Breast epithelium (tissue), 4 donors: ENCODE data around the gene HNF4A. TPM values are rescaled to one million over a fixed set of nuclear protein-coding genes. Genes with fewer than 3 reads are reported as not detected.

Experiments used
- DNase-seq, 2 donors: peaks; one replicate each; pipeline ENCODE4 v3.0.0-alpha.2; 2019; ENCODE audit warnings: low spot score in 2 of 2
- H3K27ac ChIP-seq, 2 donors: fragments of 200-600 bp; sonication (generic) in 1 of 2; one replicate each; pipeline ENCODE4 v1.5.1; 2016 to 2019; ENCODE audit warnings: mild to moderate bottlenecking in 1 of 2
- H3K27me3 ChIP-seq, 2 donors: fragments of 200-600 bp; sonication (generic) in 1 of 2; one replicate each; pipeline versions ENCODE4 v1.5.1 to v1.6.0; 2017 to 2019; ENCODE audit warnings: control low read depth in 1 of 2, mild to moderate bottlenecking in 1 of 2
- H3K36me3 ChIP-seq: fragments of 200-600 bp; one replicate; pipeline ENCODE4 v1.5.1; 2019
- H3K4me1 ChIP-seq, 2 donors: fragments of 200-600 bp; sonication (generic); one replicate each; pipeline ENCODE4 v1.5.1; 2016 to 2019; ENCODE audit warnings: control low read depth in 1 of 2
- H3K4me3 ChIP-seq, 3 donors: fragments of 200-600 bp; sonication (generic); 1 replicate in 2 of 3; 2 replicates in 1 of 3; pipeline ENCODE4 v1.5.1; 2016 to 2019; ENCODE audit warnings: mild to moderate bottlenecking in 3 of 3, moderate library complexity in 2 of 3
- H3K9me3 ChIP-seq, 2 donors: fragments of 200-600 bp; sonication (generic) in 1 of 2; one replicate each; pipeline ENCODE4 v1.5.1; 2016 to 2019; ENCODE audit warnings: control low read depth in 1 of 2
- CTCF ChIP-seq, 3 donors: fragments of 450-650 bp; IDR thresholded peaks; one replicate each; pipeline ENCODE4 v1.5.1; 2016 to 2017; ENCODE audit warnings: antibody characterized with exemption in 3 of 3, mild to moderate bottlenecking in 3 of 3, moderate library complexity in 3 of 3
- POLR2A ChIP-seq: fragments of 450-650 bp; IDR thresholded peaks from one replicate; pipeline ENCODE4 v1.6.1; 2016; ENCODE audit warnings: antibody characterized with exemption, mild to moderate bottlenecking, moderate library complexity
- POLR2AphosphoS5 ChIP-seq, 3 donors: sonication (generic); formaldehyde crosslinking; IDR thresholded peaks; one replicate each; pipeline ENCODE4 v1.6.1; 2017; ENCODE audit warnings: antibody characterized with exemption in 3 of 3
- intact Hi-C: fragments of 100-400 bp; cut with DNase I; formaldehyde crosslinking; loops from one replicate; pipeline ENCODE4 v1.15.1; 2023; ENCODE audit warnings: low total_unique reads
- total RNA-seq, 3 donors: library from RNA; depleted of rRNA; stranded (reverse); fragments of >200 nt; gene quantifications; one replicate each; pipeline ENCODE4 v1.1.0, GENCODE V29; 2016

The HNF4A gene
- total RNA-seq, 3 donors from 2014 or later, result 1.6 TPM; not detected in 2

- intact Hi-C loops, result no loop called here
- TF ChIP-seq POLR2A, result no peak
- TF ChIP-seq POLR2AphosphoS5 (IDR thresholded peaks at IDR 0.05), result no peak
- no peak for TF ChIP-seq CTCF (IDR thresholded peaks at IDR 0.05)
- no peaks in the 10 kb centered on the region for H3K4me1 ChIP-seq
Measured at GRCh38 chr20:44394702-44395460, 39.4 kb downstream of the HNF4A start.

GRCh38 chr20:44395461-44396340 is 40.2 kb downstream of the HNF4A start:
- Histone ChIP-seq H3K27me3 (no peaks in the 10 kb centered on the region), H3K4me3 (no peak overlapping the region), H3K36me3 (no peaks in the 10 kb centered on the region), H3K9me3 (no peaks in the 10 kb centered on the region), H3K4me1 (no peaks in the 10 kb centered on the region), H3K27ac (no peak overlapping the region)
- no peak for TF ChIP-seq POLR2AphosphoS5 (IDR thresholded peaks at IDR 0.05)
- TF ChIP-seq CTCF (IDR thresholded peaks at IDR 0.05), result no peak
- TF ChIP-seq POLR2A, result no peak
- no peak for DNase-seq
- intact Hi-C loops, result no loop called here

More at GRCh38 chr20:44394702-44395460, 39.4 kb downstream of the HNF4A start:
- no peaks in the 10 kb centered on the region for H3K27me3 ChIP-seq
- no peaks in the 10 kb centered on the region for H3K36me3 ChIP-seq
- no peak overlapping the region for H3K4me3 ChIP-seq
- no peak overlapping the region for H3K27ac ChIP-seq
- no peaks in the 10 kb centered on the region for H3K9me3 ChIP-seq
- DNase-seq, result no peak

- H3K4me3 ChIP-seq, result no peak overlapping the region
- H3K36me3 ChIP-seq, result no peaks in the 10 kb centered on the region
- intact Hi-C loops, result no loop called here
- H3K27ac ChIP-seq, result no peak overlapping the region
- H3K4me1 ChIP-seq, result no peaks in the 10 kb centered on the region
- H3K9me3 ChIP-seq, result no peaks in the 10 kb centered on the region
- DNase-seq, result no peak
- H3K27me3 ChIP-seq, result no peaks in the 10 kb centered on the region
- TF ChIP-seq POLR2A (no peak), CTCF (IDR thresholded peaks at IDR 0.05) (no peak), POLR2AphosphoS5 (IDR thresholded peaks at IDR 0.05) (no peak)
Measured at GRCh38 chr20:44396369-44397130, 41.1 kb downstream of the HNF4A start.

GRCh38 chr20:44398335-44398734 is 42.8 kb downstream of the HNF4A start:
- no peak for DNase-seq
- Histone ChIP-seq H3K4me1 (no peaks in the 10 kb centered on the region), H3K9me3 (no peaks in the 10 kb centered on the region), H3K4me3 (no peak overlapping the region), H3K36me3 (no peaks in the 10 kb centered on the region), H3K27me3 (no peaks in the 10 kb centered on the region), H3K27ac (no peak overlapping the region)
- TF ChIP-seq CTCF (IDR thresholded peaks at IDR 0.05) (no peak), POLR2AphosphoS5 (IDR thresholded peaks at IDR 0.05) (no peak), POLR2A (no peak)
- intact Hi-C loops, result no loop called here
